ENCODE results near the gene ITGB6. TPM values are rescaled to one million over a fixed set of nuclear protein-coding genes. Genes with fewer than 3 reads are reported as not detected.

ITGB6 gene
- total and polyA plus RNA-seq, 2 of the 4 experiments (the other 2 are of a cell fraction): under 0.01 TPM; not detected in 1

- no CpG with 5 or more reads among the region's 3 CpGs for WGBS, 2 experiments (ENCODE audit: extremely low coverage in 2 of 2, insufficient read length in 1 of 2)
- DNase-seq (no peak), ATAC-seq (ENCODE audit: low read depth) (no peak)
- no peak overlapping the region for H3K14ac ChIP-seq (replicated peaks; ENCODE audit: low read depth, low read length)
- no peak overlapping the region for H3K23ac ChIP-seq (ENCODE audit: low read depth, low read length)
- no peaks in the 10 kb centered on the region for H3K27me3 ChIP-seq (ENCODE audit: control insufficient read depth, insufficient read depth, low read length)
- H3K79me1 ChIP-seq (ENCODE audit: low read depth in 1 of 2, low read length in 2 of 2): no peaks in the 10 kb centered on the region
- H2AK9ac ChIP-seq (replicated peaks; ENCODE audit: low read depth, low read length, poor library complexity): no peak overlapping the region
- no peak overlapping the region for H2BK15ac ChIP-seq (ENCODE audit: low read depth, low read length)
- TF ChIP-seq RFX5 (IDR thresholded peaks at IDR 0.05; ENCODE audit: low read depth, low read length) (no peak), RAD21 (IDR thresholded peaks at IDR 0.05; ENCODE audit: low read length) (no peak), MAFK (IDR thresholded peaks at IDR 0.05; ENCODE audit: low read depth, low read length) (no peak), MXI1 (IDR thresholded peaks at IDR 0.05; ENCODE audit: borderline replicate concordance, low read depth, low read length) (no peak), NFE2L2 (IDR thresholded peaks at IDR 0.05; ENCODE audit: low read depth, low read length) (no peak), CTCF (conservative IDR thresholded peaks at IDR 0.05; ENCODE audit: low read depth, low read length) (no peak), CHD1 (IDR thresholded peaks at IDR 0.05; ENCODE audit: low read depth, low read length) (no peak), FOS (IDR thresholded peaks at IDR 0.05; ENCODE audit: low read depth, low read length) (no peak), CEBPB (IDR thresholded peaks at IDR 0.05; ENCODE audit: low read depth, low read length) (no peak), USF2 (IDR thresholded peaks at IDR 0.05; ENCODE audit: low read depth, low read length) (no peak), ELK1 (IDR thresholded peaks at IDR 0.05; ENCODE audit: borderline replicate concordance, low read depth, low read length) (no peak), SMC3 (IDR thresholded peaks at IDR 0.05; ENCODE audit: low read depth, low read length) (no peak), RCOR1 (IDR thresholded peaks at IDR 0.05; ENCODE audit: insufficient replicate concordance, low read length) (no peak), POLR2A (IDR thresholded peaks at IDR 0.05; ENCODE audit: low read depth, low read length) (no peak), MAZ (IDR thresholded peaks at IDR 0.05; ENCODE audit: borderline replicate concordance, low read depth, low read length) (no peak), BHLHE40 (IDR thresholded peaks at IDR 0.05; ENCODE audit: low read depth, low read length) (no peak)
- H3K9ac ChIP-seq (ENCODE audit: low read depth, low read length): no peak overlapping the region
- ChIA-PET POLR2A (ENCODE audit: unreplicated experiment) (no interaction called here), CTCF (no interaction called here)
- H3K4ac ChIP-seq (ENCODE audit: low read depth, low read length): no peak overlapping the region
- no peak overlapping the region for H2AFZ ChIP-seq (replicated peaks; ENCODE audit: low read length, poor library complexity)
- H4K91ac ChIP-seq (ENCODE audit: insufficient read depth, low read depth, low read length): no peak overlapping the region
- in situ Hi-C loops (cut with MboI; ENCODE audit: low sequenced_read_pairs) (no loop called here), intact Hi-C loops (cut with micrococcal nuclease) (no loop called here), dilution Hi-C loops (cut with HindIII; ENCODE audit: low sequenced_read_pairs, unreplicated experiment) (no loop called here)
- no TSS peak for BruUV-seq (replicated peaks)
- no peak overlapping the region for H3K56ac ChIP-seq (ENCODE audit: extremely low read depth, insufficient read depth, low read length)
- no peak overlapping the region for H2BK5ac ChIP-seq (ENCODE audit: low read depth, low read length, poor library complexity, severe bottlenecking)
- no peaks in the 10 kb centered on the region for H4K20me1 ChIP-seq (ENCODE audit: insufficient read depth, low read length)
- no peak overlapping the region for H3K4me3 ChIP-seq (ENCODE audit: insufficient read depth, low read depth, low read length)
- no peaks in the 10 kb centered on the region for H3K4me1 ChIP-seq (ENCODE audit: control insufficient read depth, insufficient read depth, low read length)
- H2BK20ac ChIP-seq (ENCODE audit: low read depth, low read length): no peak overlapping the region
- H3K36me3 ChIP-seq (ENCODE audit: control insufficient read depth, insufficient read depth, low read length): no peaks in the 10 kb centered on the region
- no peak overlapping the region for H4K5ac ChIP-seq (ENCODE audit: low read depth, low read length)
- no peak overlapping the region for H3K4me2 ChIP-seq (ENCODE audit: low read depth, low read length)
- no peak overlapping the region for H2AK5ac ChIP-seq (ENCODE audit: low read depth, low read length)
- H3K27ac ChIP-seq (ENCODE audit: insufficient read depth, low read length): no peak overlapping the region
- H3K18ac ChIP-seq (ENCODE audit: low read depth, low read length): no peak overlapping the region
- H3K9me3 ChIP-seq (ENCODE audit: control insufficient read depth, insufficient read depth, low read length): no peaks in the 10 kb centered on the region
- H2BK120ac ChIP-seq (ENCODE audit: low read depth, low read length): no peak overlapping the region
- H3K9me1 ChIP-seq (ENCODE audit: insufficient read depth, low read length): no peaks in the 10 kb centered on the region
- no peak overlapping the region for H4K8ac ChIP-seq (ENCODE audit: low read depth in 2 of 2, low read length in 2 of 2)
Observed at GRCh38 chr2:160168878-160169277, 31.2 kb downstream of the ITGB6 start.
